Immature natural killer cell (primary cell): ENCODE measurements around the gene DOCK2. TPM values are rescaled to one million over a fixed set of nuclear protein-coding genes. Genes with fewer than 3 reads are reported as not detected.

Experiments used
- DNase-seq, 3 donors: peaks; one replicate each; pipeline ENCODE4 v3.0.0; 2022; ENCODE audit warnings: mixed read lengths in 1 of 3
- H3K27ac Mint-ChIP-seq, 6 donors: one replicate each; pipeline ENCODE4 v1.8.0; 2020; ENCODE audit warnings: mixed read lengths in 6 of 6, mild to moderate bottlenecking in 5 of 6, inconsistent platforms in 4 of 6, moderate library complexity in 3 of 6
- H3K27me3 Mint-ChIP-seq, 3 donors: one replicate each; pipeline ENCODE4 v1.8.0; 2020 to 2021; ENCODE audit warnings: low read depth in 3 of 3, mild to moderate bottlenecking in 3 of 3, mixed read lengths in 3 of 3, moderate library complexity in 3 of 3, inconsistent platforms in 1 of 3
- H3K36me3 Mint-ChIP-seq, 3 donors: one replicate each; pipeline ENCODE4 v1.8.0; 2020; ENCODE audit warnings: mixed read lengths in 3 of 3, inconsistent platforms in 2 of 3, mild to moderate bottlenecking in 2 of 3
- H3K4me1 Mint-ChIP-seq, 2 donors: one replicate each; pipeline ENCODE4 v1.8.0; 2020; ENCODE audit warnings: inconsistent platforms in 2 of 2, mild to moderate bottlenecking in 2 of 2, mixed read lengths in 2 of 2, moderate library complexity in 1 of 2
- H3K4me3 Mint-ChIP-seq, 5 donors: one replicate each; pipeline ENCODE4 v1.8.0; 2020; ENCODE audit warnings: mild to moderate bottlenecking in 5 of 5, mixed read lengths in 5 of 5, inconsistent platforms in 3 of 5, moderate library complexity in 3 of 5
- H3K9me3 Mint-ChIP-seq, 6 donors: one replicate each; pipeline ENCODE4 v1.8.0; 2020; ENCODE audit warnings: mild to moderate bottlenecking in 6 of 6, mixed read lengths in 6 of 6, inconsistent platforms in 4 of 6, moderate library complexity in 3 of 6
- polyA plus RNA-seq, 3 donors: library from polyadenylated mRNA; unstranded; fragments of 300-500 nt; fragmentation: Illumina TruSeq; gene quantifications; one replicate each; pipeline ENCODE4 v1.2.3, GENCODE V29; 2021

Gene DOCK2
- polyA plus RNA-seq, 3 donors from 2014 or later: 42.4 to 121 (median 48.9) TPM

GRCh38 chr5:169871826-169872490 lies 234.9 kb downstream of the DOCK2 start:
- Mint-ChIP-seq H3K36me3 (peaks cover 11 to 14% (median 12%) of the 10 kb centered on the region in 3 donors), H3K4me3 (no peak overlapping the region), H3K4me1 (peaks cover 8 to 46% of the 10 kb centered on the region in 2 donors), H3K9me3 (no peaks in the 10 kb centered on the region), H3K27ac (peak overlapping the region in 2 of 6 donors; percentile 9 to 35), H3K27me3 (no peaks in the 10 kb centered on the region)
- DNase-seq: no peak

DNA sequence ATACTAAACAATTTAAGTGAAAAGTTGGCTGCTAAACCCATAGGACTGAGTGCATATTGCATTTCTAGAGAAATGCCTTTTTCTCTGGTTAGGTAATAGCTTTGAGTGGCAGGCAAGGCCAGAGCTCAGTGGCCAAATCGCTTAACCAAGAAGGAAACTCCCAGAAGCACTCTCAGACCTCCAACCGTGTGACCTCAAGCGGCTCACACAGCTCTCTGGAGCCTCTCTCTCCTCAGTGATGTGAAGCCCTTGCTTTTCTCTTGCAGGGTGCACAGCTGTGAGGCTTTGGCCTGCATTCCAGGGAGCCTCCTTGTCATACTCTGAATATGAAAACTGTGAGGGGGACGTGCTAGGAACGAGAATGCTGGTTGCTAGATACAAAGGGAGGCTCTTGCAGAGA lies 236.6 kb downstream of the DOCK2 start:
- Mint-ChIP-seq H3K36me3 (peaks cover 7 to 14% (median 11%) of the 10 kb centered on the region in 3 donors), H3K9me3 (no peaks in the 10 kb centered on the region), H3K4me3 (no peak overlapping the region), H3K27ac (no peak overlapping the region), H3K4me1 (peaks cover 20 to 47% of the 10 kb centered on the region in 2 donors), H3K27me3 (no peaks in the 10 kb centered on the region)
- DNase-seq: no peak

DNA sequence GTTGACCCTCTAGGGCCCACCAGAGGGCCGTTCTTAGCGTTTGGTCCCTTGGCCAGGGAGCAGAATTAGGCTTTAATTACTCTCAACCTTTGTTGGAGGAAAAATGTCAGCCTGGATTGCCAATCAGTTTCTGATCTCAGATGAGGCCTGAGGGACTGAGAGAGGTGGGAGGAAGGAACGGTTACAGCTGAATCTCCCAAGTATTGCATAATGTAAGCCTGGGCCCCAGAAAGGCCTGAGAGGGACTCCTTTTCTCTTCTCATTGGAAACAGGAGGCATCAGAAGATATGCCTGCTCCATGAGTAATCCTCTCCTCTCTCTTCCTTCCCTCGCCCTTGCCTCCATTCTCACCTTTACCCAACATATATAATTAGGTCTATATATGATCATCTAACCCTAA lies 237.5 kb downstream of the DOCK2 start:
- peaks cover 28 to 51% of the 10 kb centered on the region in 2 donors for H3K4me1 Mint-ChIP-seq
- no peak overlapping the region for H3K4me3 Mint-ChIP-seq
- H3K36me3 Mint-ChIP-seq: peaks cover 0 to 18% (median 6%) of the 10 kb centered on the region in 3 donors
- DNase-seq: no peak
- H3K9me3 Mint-ChIP-seq: no peaks in the 10 kb centered on the region
- peaks cover 0 to 2% (median 0%) of the 10 kb centered on the region in 3 donors for H3K27me3 Mint-ChIP-seq
- no peak overlapping the region for H3K27ac Mint-ChIP-seq

- Mint-ChIP-seq H3K27ac (no peak overlapping the region), H3K4me3 (no peak overlapping the region), H3K9me3 (no peaks in the 10 kb centered on the region), H3K36me3 (peaks cover 0 to 14% (median 6%) of the 10 kb centered on the region in 3 donors), H3K4me1 (peaks cover 31 to 57% of the 10 kb centered on the region in 2 donors), H3K27me3 (peaks cover 0 to 2% (median 0%) of the 10 kb centered on the region in 3 donors)
- no peak for DNase-seq
Observed at GRCh38 chr5:169875091-169875728, 238.1 kb downstream of the DOCK2 start.

DNA sequence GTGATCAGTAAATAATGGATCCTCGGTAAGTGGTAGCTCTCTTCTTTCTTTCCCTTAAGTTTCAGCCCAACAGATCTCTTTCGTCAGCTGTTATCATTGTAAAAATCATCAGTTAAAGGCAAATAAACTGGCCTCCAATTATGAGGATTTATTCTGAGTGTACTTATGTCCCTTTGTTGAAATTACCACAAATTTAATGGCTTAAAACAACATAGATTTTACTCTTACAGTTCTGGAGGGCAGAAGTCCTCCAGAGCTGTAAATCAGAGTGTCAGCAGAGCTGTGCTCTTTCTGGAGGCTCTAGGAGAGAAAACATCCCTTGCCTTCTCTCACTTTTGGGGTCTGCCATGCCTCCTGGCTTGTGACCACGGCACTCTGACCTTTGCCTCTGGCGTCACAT lies 238.7 kb downstream of the DOCK2 start:
- peaks cover 0 to 2% (median 0%) of the 10 kb centered on the region in 3 donors for H3K27me3 Mint-ChIP-seq
- peaks cover 0 to 14% (median 6%) of the 10 kb centered on the region in 3 donors for H3K36me3 Mint-ChIP-seq
- DNase-seq: no peak
- H3K4me3 Mint-ChIP-seq: no peak overlapping the region
- H3K9me3 Mint-ChIP-seq: no peaks in the 10 kb centered on the region
- no peak overlapping the region for H3K27ac Mint-ChIP-seq
- peaks cover 34 to 62% of the 10 kb centered on the region in 2 donors for H3K4me1 Mint-ChIP-seq

GRCh38 chr5:169876386-169876785 lies 239.3 kb downstream of the DOCK2 start:
- no peak for DNase-seq
- H3K9me3 Mint-ChIP-seq: no peaks in the 10 kb centered on the region
- no peak overlapping the region for H3K27ac Mint-ChIP-seq
- no peak overlapping the region for H3K4me3 Mint-ChIP-seq
- H3K27me3 Mint-ChIP-seq: peaks cover 0 to 2% (median 0%) of the 10 kb centered on the region in 3 donors
- H3K36me3 Mint-ChIP-seq: peaks cover 0 to 14% (median 6%) of the 10 kb centered on the region in 3 donors
- H3K4me1 Mint-ChIP-seq: peaks cover 35 to 68% of the 10 kb centered on the region in 2 donors

- no peak for DNase-seq
- no peaks in the 10 kb centered on the region for H3K9me3 Mint-ChIP-seq
- H3K36me3 Mint-ChIP-seq: peaks cover 0 to 4% (median 0%) of the 10 kb centered on the region in 3 donors
- H3K27me3 Mint-ChIP-seq: peaks cover 0 to 2% (median 0%) of the 10 kb centered on the region in 3 donors
- no peak overlapping the region for H3K4me3 Mint-ChIP-seq
- peak overlapping the region in 3 of 6 donors; percentile 42 to 60 (median 49) for H3K27ac Mint-ChIP-seq
- peaks cover 40 to 85% of the 10 kb centered on the region in 2 donors for H3K4me1 Mint-ChIP-seq
Observed at GRCh38 chr5:169880012-169880663, 243.1 kb downstream of the DOCK2 start.

- H3K27ac Mint-ChIP-seq: peak overlapping the region in 1 of 6 donors; percentile 49
Observed at GRCh38 chr5:169880785-169881184, 243.7 kb downstream of the DOCK2 start.

GRCh38 chr5:169881702-169882303 lies 244.7 kb downstream of the DOCK2 start:
- H3K27ac Mint-ChIP-seq: no peak overlapping the region
- H3K4me1 Mint-ChIP-seq: peaks cover 38 to 86% of the 10 kb centered on the region in 2 donors
- H3K27me3 Mint-ChIP-seq: peaks cover 0 to 2% (median 0%) of the 10 kb centered on the region in 3 donors
- DNase-seq: no peak
- H3K4me3 Mint-ChIP-seq: no peak overlapping the region
- peaks cover 0 to 4% (median 0%) of the 10 kb centered on the region in 3 donors for H3K36me3 Mint-ChIP-seq
- H3K9me3 Mint-ChIP-seq: no peaks in the 10 kb centered on the region

More at GRCh38 chr5:169880785-169881184, 243.7 kb downstream of the DOCK2 start:
- Mint-ChIP-seq H3K4me1 (peaks cover 40 to 86% of the 10 kb centered on the region in 2 donors), H3K36me3 (peaks cover 0 to 4% (median 0%) of the 10 kb centered on the region in 3 donors), H3K27me3 (peaks cover 0 to 2% (median 0%) of the 10 kb centered on the region in 3 donors), H3K4me3 (no peak overlapping the region), H3K9me3 (no peaks in the 10 kb centered on the region)
- DNase-seq: no peak

DNA sequence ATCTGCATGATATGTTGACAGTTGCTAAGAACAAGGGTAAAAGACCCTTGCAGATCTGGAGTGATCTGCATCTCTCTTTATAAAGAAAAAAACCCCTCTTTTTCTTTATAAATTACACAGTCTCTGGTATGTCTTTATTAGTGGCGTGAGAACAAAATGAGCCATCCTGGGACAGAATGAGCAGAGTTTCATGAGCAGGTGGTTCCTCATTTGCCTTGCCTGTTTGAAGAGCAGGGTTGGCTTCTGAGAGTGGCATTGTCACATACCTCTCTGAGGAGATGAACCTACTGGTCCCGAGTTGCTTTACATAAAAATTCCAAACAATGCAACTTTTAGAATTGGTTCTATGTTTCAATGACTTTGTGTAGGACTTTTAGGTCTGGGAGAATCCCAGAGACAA lies 249.0 kb downstream of the DOCK2 start:
- DNase-seq: no peak
- Mint-ChIP-seq H3K4me3 (no peak overlapping the region), H3K36me3 (no peaks in the 10 kb centered on the region), H3K9me3 (no peaks in the 10 kb centered on the region), H3K4me1 (peaks cover 12 to 72% of the 10 kb centered on the region in 2 donors), H3K27ac (no peak overlapping the region), H3K27me3 (peaks cover 0 to 2% (median 0%) of the 10 kb centered on the region in 3 donors)

GRCh38 chr5:169886677-169887076 lies 249.6 kb downstream of the DOCK2 start:
- Mint-ChIP-seq H3K4me3 (no peak overlapping the region), H3K36me3 (no peaks in the 10 kb centered on the region), H3K27me3 (peaks cover 0 to 2% (median 0%) of the 10 kb centered on the region in 3 donors), H3K9me3 (no peaks in the 10 kb centered on the region), H3K27ac (peak overlapping the region in 2 of 6 donors; percentile 1 to 27), H3K4me1 (peaks cover 9 to 70% of the 10 kb centered on the region in 2 donors)
- no peak for DNase-seq

DNA sequence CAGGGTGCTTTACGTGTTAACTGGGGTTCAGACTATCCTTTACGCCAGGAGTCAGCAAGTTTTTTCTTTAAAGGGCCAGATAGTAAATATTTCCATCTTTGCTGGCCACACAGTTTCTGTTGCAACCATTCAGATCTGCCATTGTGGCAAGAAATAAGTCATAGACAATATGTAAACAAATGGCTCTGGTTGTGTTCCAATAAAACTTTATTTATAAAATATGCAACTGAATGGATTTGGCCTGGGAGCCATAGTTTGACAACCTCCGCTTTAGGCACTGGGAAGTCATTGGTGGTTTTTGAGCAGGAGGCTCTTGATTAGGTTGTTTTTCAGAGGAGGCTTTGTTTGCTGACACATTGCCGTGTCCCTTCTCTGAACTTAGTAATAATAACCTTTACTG lies 252.5 kb downstream of the DOCK2 start:
- Mint-ChIP-seq H3K9me3 (no peaks in the 10 kb centered on the region), H3K36me3 (no peaks in the 10 kb centered on the region), H3K27ac (no peak overlapping the region), H3K27me3 (peaks cover 0 to 4% (median 0%) of the 10 kb centered on the region in 3 donors), H3K4me1 (peaks cover 6 to 66% of the 10 kb centered on the region in 2 donors), H3K4me3 (no peak overlapping the region)
- DNase-seq: no peak

GRCh38 chr5:169893010-169893409 lies 255.9 kb downstream of the DOCK2 start:
- Mint-ChIP-seq H3K36me3 (peaks cover 0 to 5% (median 0%) of the 10 kb centered on the region in 3 donors), H3K4me3 (no peak overlapping the region), H3K4me1 (peaks cover 8 to 48% of the 10 kb centered on the region in 2 donors), H3K9me3 (no peaks in the 10 kb centered on the region), H3K27me3 (peaks cover under 1 to 4% (median 2%) of the 10 kb centered on the region in 3 donors), H3K27ac (peak overlapping the region; percentile 1 to 61 (median 28))
- DNase-seq: no peak
